SK-N-SH (cell line): ENCODE results near the gene TMEM151A. TPM values are rescaled to one million over a fixed set of nuclear protein-coding genes. Genes with fewer than 3 reads are reported as not detected.

ENCODE experiments used
- CTCF ChIA-PET: fragments of 300-600, 350-600 bp; formaldehyde crosslinking; extraction: SDS; loops from one replicate; lab custom pipeline; 2021; lab: Yijun Ruan, JAX
- POLR2A ChIA-PET: fragments of 350-600 bp; sonication (Branson Sonifier 250); formaldehyde crosslinking; extraction: SDS; loops from one replicate; lab custom pipeline; 2020; ENCODE audit warnings: antibody characterized with exemption, inconsistent platforms; lab: Yijun Ruan, JAX
- DNase-seq: peaks from one replicate; pipeline ENCODE4 v3.0.0; 2012
- H2AFZ ChIP-seq: fragments of 200-600 bp; sonication (generic); 2 replicates; pipeline ENCODE4 v1.8.1; 2016; ENCODE audit warnings: antibody characterized with exemption, mild to moderate bottlenecking, low read depth
- H3F3A ChIP-seq: fragments of 200-600 bp; sonication (generic); replicated peaks from 2 replicates; pipeline ENCODE3; 2016; ENCODE audit warnings: antibody characterized with exemption, mild to moderate bottlenecking; ENCODE audit not compliant: insufficient read depth
- H3K27ac ChIP-seq, 2 experiments: fragments of 200-500 bp in 1 of 2; fragments of 200-600 bp in 1 of 2; sonication (Bioruptor generic) in 1 of 2; sonication (generic), shearing (Covaris generic) in 1 of 2; 2 replicates each; pipeline versions ENCODE4 v1.5.1 to v1.6.1; 2014 to 2016; ENCODE audit warnings: low read depth in 2 of 2, inconsistent platforms in 1 of 2, low read length in 1 of 2, mild to moderate bottlenecking in 1 of 2, mixed read lengths in 1 of 2
- H3K27me3 ChIP-seq: fragments of 200-600 bp; sonication (generic), shearing (Covaris generic); 2 replicates; pipeline ENCODE4 v1.6.1; 2016; ENCODE audit warnings: mixed run types; ENCODE audit not compliant: insufficient read depth
- H3K36me3 ChIP-seq, 2 experiments: fragments of 200-500 bp in 1 of 2; fragments of 200-600 bp in 1 of 2; sonication (Bioruptor generic) in 1 of 2; sonication (generic) in 1 of 2; replicated peaks in 1 of 2; 2 replicates each; pipeline versions ENCODE3 to v1.5.1; 2014 to 2016; ENCODE audit warnings: low read length in 1 of 2, mild to moderate bottlenecking in 1 of 2; ENCODE audit not compliant: insufficient read depth in 2 of 2, control insufficient read depth in 1 of 2
- H3K4me1 ChIP-seq, 2 experiments: fragments of 200-500 bp in 1 of 2; fragments of 200-600 bp in 1 of 2; sonication (Bioruptor generic) in 1 of 2; sonication (generic), shearing (Covaris generic) in 1 of 2; 2 replicates each; pipeline versions ENCODE4 v1.5.1 to v1.6.1; 2014 to 2016; ENCODE audit warnings: low read depth in 1 of 2, low read length in 1 of 2, mixed run types in 1 of 2; ENCODE audit not compliant: insufficient read depth in 2 of 2, control insufficient read depth in 1 of 2
- H3K4me2 ChIP-seq: fragments of 200-600 bp; sonication (generic), shearing (Covaris generic); 2 replicates; pipeline ENCODE4 v1.6.1; 2017; ENCODE audit warnings: mixed run types
- H3K4me3 ChIP-seq, 2 experiments: fragments of 200-500 bp in 1 of 2; fragments of 200-600 bp in 1 of 2; sonication (Bioruptor generic) in 1 of 2; sonication (generic), shearing (Covaris generic) in 1 of 2; 2 replicates each; pipeline versions ENCODE4 v1.5.1 to v1.8.1; 2014 to 2016; ENCODE audit warnings: low read depth in 2 of 2, inconsistent platforms in 1 of 2, low read length in 1 of 2, mild to moderate bottlenecking in 1 of 2, mixed read lengths in 1 of 2, moderate library complexity in 1 of 2
- H3K79me2 ChIP-seq: fragments of 200-600 bp; sonication (generic); 2 replicates; pipeline ENCODE4 v1.8.1; 2017; ENCODE audit warnings: mild to moderate bottlenecking; ENCODE audit not compliant: insufficient read depth
- H3K9ac ChIP-seq: fragments of 200-600 bp; sonication (generic); 2 replicates; pipeline ENCODE4 v1.6.1; 2017; ENCODE audit warnings: mixed run types
- H3K9me2 ChIP-seq: fragments of 200-600 bp; sonication (generic); 2 replicates; pipeline ENCODE4 v1.6.1; 2017; ENCODE audit warnings: mixed run types
- H3K9me3 ChIP-seq: fragments of 200-600 bp; sonication (generic); 2 replicates; pipeline ENCODE4 v1.6.1; 2017; ENCODE audit warnings: mixed run types, mild to moderate bottlenecking, moderate library complexity
- H4K20me1 ChIP-seq: fragments of 200-600 bp; sonication (generic); 2 replicates; pipeline ENCODE4 v1.6.1; 2017; ENCODE audit warnings: mild to moderate bottlenecking, mixed run types; ENCODE audit not compliant: insufficient read depth
- EZH2phosphoT487 ChIP-seq: fragments of 200-600 bp; sonication (generic); IDR thresholded peaks from 2 replicates; pipeline ENCODE4 v1.6.1; 2017; ENCODE audit warnings: low read depth, mixed run types, mild to moderate bottlenecking, antibody characterized with exemption, moderate library complexity, borderline replicate concordance
- IRF3 ChIP-seq: fragments of 150-350 bp; IDR thresholded peaks from 2 replicates; pipeline ENCODE4 v1.6.1; 2016; ENCODE audit warnings: mild to moderate bottlenecking, low read depth, low read length
- REST ChIP-seq: IDR thresholded peaks from 2 replicates; pipeline ENCODE4 v1.6.1; 2012; ENCODE audit warnings: mild to moderate bottlenecking, low read depth, low read length, moderate library complexity
- SIN3A ChIP-seq: IDR thresholded peaks from 2 replicates; pipeline ENCODE4 v1.6.1; 2012; ENCODE audit warnings: low read depth, mild to moderate bottlenecking, low read length, moderate library complexity, borderline replicate concordance
- TCF12 ChIP-seq: IDR thresholded peaks from 2 replicates; pipeline ENCODE4 v1.4.0; 2012
- ZBTB33 ChIP-seq: IDR thresholded peaks from 2 replicates; pipeline ENCODE4 v1.4.0; 2012; ENCODE audit warnings: low read depth, borderline replicate concordance
- WGBS: methylation state at CpG from one replicate; pipeline ENCODE4 v1.1.6; 2017; ENCODE audit warnings: low lambda C conversion rate; 5-methylcytosine and 5-hydroxymethylcytosine counted together
- polyA plus RNA-seq, 3 experiments: library from polyadenylated mRNA; depleted of rRNA; stranded (reverse); fragments of >200 nt; gene quantifications; 2 replicates each; pipeline ENCODE4 v1.2.3, GENCODE V29; 2012

TMEM151A gene
- polyA plus RNA-seq, 1 of the 3 experiments (the other 2 are of a cell fraction), result 0.35 TPM

GRCh38 chr11:66330931-66331330 is 39.2 kb downstream of the TMEM151A start (continued):
- TF ChIP-seq ZBTB33, result no peak
- no peak for TF ChIP-seq TCF12

- peak; percentile 12 for DNase-seq
Measured at GRCh38 chr11:66331542-66332370, 40.1 kb downstream of the TMEM151A start.

More at GRCh38 chr11:66331542-66332370, 40.1 kb downstream of the TMEM151A start:
- H3K4me2 ChIP-seq, result no peak overlapping the region
- ChIA-PET POLR2A (interaction anchor here (1.1 kb wide), 1 partner anchor 15 kb away, joined by 3 read pairs; the partner anchor contains the start of gene CD248), CTCF (interaction anchor here (0.9 to 8.8 kb wide), 5 partner anchors 13 to 109 kb away, joined by 3 to 280 read pairs (median 6); partner anchors contain the start of genes B4GAT1, BRMS1 and CD248)
- H3K9me2 ChIP-seq, result no peaks in the 10 kb centered on the region
- no peaks in the 10 kb centered on the region; the same call in 1 of the 2 replicates for H4K20me1 ChIP-seq
- H3K27me3 ChIP-seq, result no peaks in the 10 kb centered on the region
- peaks cover 17% of the 10 kb centered on the region for H3K79me2 ChIP-seq
- no peak overlapping the region for H3K27ac ChIP-seq
- H3F3A ChIP-seq, result peaks cover 9% of the 10 kb centered on the region
- no peak overlapping the region for H2AFZ ChIP-seq
- H3K4me3 ChIP-seq, result no peak overlapping the region
- TF ChIP-seq SIN3A (no peak), EZH2phosphoT487 (no peak), IRF3 (no peak), REST (no peak)
- TF ChIP-seq, all 33 proteins: peak for 0
- 87% methylated on average over 9 of the region's 12 CpGs for WGBS
- Histone ChIP-seq H3K9me3 (no peaks in the 10 kb centered on the region), H3K36me3 (peaks cover 8 to 25% of the 10 kb centered on the region in 2 experiments), H3K9ac (no peak overlapping the region), H3K4me1 (peaks cover 30 to 41% of the 10 kb centered on the region in 2 experiments)
